ENCODE results near the gene KRT31.
"Not testable (repeated sequence)": the region's sequence is repeated elsewhere in the genome, so short reads cannot be mapped to it uniquely, and the experiment has no call there.

The KRT31 gene

GRCh38 chr17:41396996-41397660, at the start of gene KRT31:
TSS of gene KRT31 (minus strand) at chr17:41397608. CDS start at chr17:41397539, 69 bp downstream.
- DNase-seq (ENCODE audit: low read depth) = no peak

DNA sequence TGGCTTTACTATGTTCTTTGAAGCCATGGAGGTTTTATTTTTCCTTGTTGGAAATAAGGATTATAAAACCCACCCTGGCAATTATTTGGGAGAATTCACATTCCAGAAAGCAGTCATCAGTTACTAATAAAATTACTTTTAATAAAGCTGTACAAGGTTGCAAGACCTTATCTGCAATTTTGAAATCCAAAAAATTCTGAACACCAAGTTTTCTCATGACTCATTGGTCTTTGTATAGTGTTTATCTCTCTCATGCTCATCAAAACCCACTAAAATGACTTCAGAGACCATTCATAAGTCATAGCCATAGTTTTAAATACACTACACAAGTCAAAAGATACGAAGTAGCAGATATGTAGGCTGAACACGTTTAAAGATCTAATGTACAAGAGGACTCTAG, 49.4 kb upstream of the KRT31 start:
- DNase-seq (ENCODE audit: low read depth) = no peak

- no peak for DNase-seq (ENCODE audit: low read depth)
These were observed 47.2 kb upstream of the KRT31 start for GRCh38 chr17:41444640-41445039.

DNA sequence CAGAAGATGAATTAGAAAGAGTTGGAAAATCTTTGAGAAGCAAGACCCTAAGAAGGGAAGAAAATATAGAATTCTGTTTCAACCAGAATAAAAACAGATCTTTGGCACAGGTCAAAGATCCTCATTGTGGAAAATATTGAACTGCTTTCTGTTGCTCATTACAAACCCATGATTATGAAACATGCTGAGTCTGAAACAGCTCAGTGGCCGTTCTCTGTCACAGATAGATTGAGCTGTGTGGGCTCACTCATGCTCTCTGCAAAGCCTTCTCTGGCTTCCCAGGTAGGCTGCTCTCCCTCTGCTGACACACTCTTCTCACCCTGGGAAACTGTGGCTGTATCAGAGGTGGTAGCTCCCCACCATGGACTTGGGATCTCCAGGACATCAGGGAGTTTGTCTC, 46.8 kb upstream of the KRT31 start:
- no peak for DNase-seq (ENCODE audit: low read depth)

- no peak for DNase-seq (ENCODE audit: low read depth)
These were observed 45.3 kb upstream of the KRT31 start for GRCh38 chr17:41442739-41443138.

GRCh38 chr17:41440531-41441033, 43.2 kb upstream of the KRT31 start, which contains the start of gene KRT38:
TSS of gene KRT38 (minus strand) at chr17:41440983. CDS start at chr17:41440921, 62 bp downstream.
- no peak for DNase-seq (ENCODE audit: low read depth)

DNA sequence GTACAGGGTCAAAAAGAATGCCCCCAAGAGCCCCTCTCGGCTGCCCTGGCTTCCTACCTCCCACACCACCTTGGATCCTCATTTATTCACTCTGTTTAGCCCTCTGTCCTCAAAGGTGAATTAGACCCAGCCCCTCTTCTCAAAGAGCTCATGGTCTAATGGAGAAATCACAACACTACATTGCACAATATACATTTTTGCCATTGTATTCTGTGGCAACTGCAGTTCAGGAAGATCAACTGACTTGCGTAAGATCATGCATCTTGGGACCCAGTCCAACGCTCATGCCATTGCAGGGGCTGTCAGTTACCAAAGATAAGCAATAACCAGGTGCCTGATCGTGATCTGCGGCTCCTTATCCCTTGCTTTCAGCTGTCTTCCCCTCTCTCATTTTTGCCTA, 42.0 kb upstream of the KRT31 start:
- no peak for DNase-seq (ENCODE audit: low read depth)

DNA sequence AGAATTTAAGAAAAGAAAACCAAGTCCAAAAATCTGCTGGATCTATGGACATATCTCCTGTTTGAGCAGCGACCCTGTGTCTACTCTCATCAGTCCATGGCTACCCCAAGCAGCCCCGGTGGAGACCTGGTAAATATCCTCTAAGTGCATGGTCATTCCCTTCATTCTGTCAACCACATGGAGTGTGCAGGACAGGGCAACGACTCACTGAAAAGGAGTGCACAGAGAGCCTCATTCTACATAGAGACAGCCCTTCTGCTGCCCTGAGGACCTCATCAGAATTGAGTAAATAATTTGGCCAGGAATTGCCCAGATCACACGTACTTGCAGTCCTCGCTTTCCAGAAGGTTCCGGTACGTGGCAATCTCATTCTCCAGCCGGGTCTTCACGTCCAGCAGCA, 40.4 kb upstream of the KRT31 start:
- no peak for DNase-seq (ENCODE audit: low read depth)

DNA sequence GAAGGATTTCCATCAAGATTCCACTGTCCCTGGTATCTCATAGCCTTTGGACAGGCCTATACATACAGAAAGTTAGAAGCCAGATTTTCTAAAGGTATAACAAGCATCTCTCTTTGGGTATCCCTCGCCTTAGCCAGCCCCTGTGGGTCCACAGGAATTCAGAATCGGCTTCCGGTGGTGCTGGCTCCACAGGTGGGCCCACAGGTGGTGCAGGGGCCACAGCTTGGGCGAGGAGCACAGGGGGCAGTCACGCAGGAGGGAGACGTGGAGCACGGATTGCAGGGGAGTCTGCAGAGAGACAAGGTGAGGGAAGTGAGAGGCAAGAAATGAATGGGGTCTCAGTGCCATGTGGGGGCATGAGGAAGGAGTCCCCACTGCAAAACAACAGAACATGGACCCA, 39.8 kb upstream of the KRT31 start:
- DNase-seq (ENCODE audit: low read depth) = no peak

GRCh38 chr17:41434415-41434814, 37.0 kb upstream of the KRT31 start:
- no peak for DNase-seq (ENCODE audit: low read depth)

DNA sequence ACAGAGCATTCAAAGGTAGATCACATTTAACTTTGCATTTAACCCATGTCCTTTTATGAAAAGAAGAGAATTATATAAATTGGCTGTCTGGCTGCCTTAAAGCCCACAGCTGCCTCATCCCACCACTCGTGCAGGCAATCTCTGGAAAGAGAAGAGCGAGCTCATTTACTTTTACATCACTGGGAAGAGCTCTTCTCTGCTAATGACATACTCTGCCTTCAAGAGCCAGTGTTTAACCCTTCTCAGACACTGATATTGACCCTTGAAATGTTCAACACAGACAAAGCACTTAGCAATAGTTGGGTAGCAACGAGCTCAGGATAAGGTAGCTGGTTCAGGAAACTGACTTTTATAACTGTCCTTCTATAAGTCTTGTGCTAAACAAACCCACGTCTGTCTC, 36.6 kb upstream of the KRT31 start:
- no peak for DNase-seq (ENCODE audit: low read depth)

DNA sequence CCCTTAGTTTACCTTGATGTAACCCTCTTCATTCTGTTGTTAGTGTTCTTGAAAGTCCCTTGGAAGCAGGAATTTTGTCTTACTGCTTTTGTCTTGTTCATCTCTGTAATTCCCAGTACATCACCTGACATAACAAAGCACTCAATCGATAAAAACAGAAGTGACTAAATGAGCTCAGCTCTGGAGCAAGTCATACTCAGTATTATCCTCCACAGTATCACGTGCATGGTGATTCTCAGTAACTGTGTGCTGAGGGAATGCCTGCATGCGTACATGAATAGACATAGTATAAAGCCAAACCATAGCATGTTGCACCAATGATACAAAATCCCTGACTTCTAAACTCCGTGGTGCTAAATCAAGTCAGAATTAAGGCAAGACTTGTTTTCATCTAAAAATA, 36.2 kb upstream of the KRT31 start:
- no peak for DNase-seq (ENCODE audit: low read depth)

GRCh38 chr17:41430376-41430775, 33.0 kb upstream of the KRT31 start:
- DNase-seq (ENCODE audit: low read depth) = not testable (repeated sequence)

- no peak for DNase-seq (ENCODE audit: low read depth)
These were observed 32.3 kb upstream of the KRT31 start for GRCh38 chr17:41429667-41430066.

- no peak for DNase-seq (ENCODE audit: low read depth)
These were observed 31.3 kb upstream of the KRT31 start for GRCh38 chr17:41428591-41429291.

DNA sequence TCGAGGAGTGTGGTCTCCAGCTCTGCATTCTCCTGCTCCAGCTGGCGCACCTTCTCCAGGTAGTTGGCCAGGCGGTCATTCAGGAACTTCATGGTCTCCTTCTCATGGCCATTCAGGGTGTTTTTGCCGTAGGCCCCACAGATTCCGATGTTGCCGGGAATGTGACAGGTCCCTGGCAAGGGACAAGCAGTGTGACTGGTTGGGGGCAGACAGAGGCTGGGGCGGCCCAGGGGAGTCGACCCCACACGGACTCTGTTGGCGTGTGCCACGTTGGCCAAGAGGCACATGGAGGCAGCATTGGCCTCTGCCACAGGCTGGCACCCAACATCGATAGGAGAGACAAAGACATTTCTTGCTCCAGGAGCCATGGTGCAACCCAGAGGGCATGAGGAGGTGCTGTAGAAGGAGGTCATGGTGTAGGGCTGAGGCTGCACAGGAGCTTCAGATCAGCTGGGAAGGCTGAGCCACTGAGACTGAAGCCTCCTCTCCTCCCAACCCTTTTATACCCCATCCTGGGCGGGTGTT, 26.8 kb upstream of the KRT31 start, which contains the start of gene KRT37:
KRT37 (minus strand) TSS at position 475 of the 525 bp plus-strand sequence; CDS start at position 413, 62 bp downstream.
- DNase-seq (ENCODE audit: low read depth) = no peak

DNA sequence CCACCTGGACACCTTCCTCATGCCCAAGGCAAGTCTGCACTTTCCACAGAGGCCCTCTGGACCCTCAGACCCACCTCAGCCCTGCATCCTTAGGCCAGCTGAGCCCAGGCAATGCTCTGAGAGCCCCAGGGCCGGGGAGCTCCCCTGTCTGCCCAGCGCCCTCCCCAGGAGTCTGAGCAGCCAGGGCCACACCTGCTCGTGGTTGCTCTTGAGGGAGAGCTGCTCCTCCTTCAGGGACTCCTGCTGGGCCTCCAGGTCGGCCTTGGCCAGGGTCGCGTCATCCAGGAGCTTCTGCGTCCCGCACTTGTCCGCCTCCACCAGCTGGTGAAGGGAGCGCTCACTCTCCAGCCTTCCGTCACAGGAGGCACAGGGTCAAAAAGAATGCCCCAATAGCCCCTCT, 25.2 kb upstream of the KRT31 start:
- DNase-seq (ENCODE audit: low read depth) = not testable (repeated sequence)

- DNase-seq (ENCODE audit: low read depth) = no peak
These were observed 24.2 kb upstream of the KRT31 start for GRCh38 chr17:41421617-41422016.

- DNase-seq (ENCODE audit: low read depth) = no peak
These were observed 23.7 kb upstream of the KRT31 start for GRCh38 chr17:41421116-41421515.

GRCh38 chr17:41420134-41420533, 22.7 kb upstream of the KRT31 start:
- no peak for DNase-seq (ENCODE audit: low read depth)

- no peak for DNase-seq (ENCODE audit: low read depth)
These were observed 22.3 kb upstream of the KRT31 start for GRCh38 chr17:41419716-41420115.

DNA sequence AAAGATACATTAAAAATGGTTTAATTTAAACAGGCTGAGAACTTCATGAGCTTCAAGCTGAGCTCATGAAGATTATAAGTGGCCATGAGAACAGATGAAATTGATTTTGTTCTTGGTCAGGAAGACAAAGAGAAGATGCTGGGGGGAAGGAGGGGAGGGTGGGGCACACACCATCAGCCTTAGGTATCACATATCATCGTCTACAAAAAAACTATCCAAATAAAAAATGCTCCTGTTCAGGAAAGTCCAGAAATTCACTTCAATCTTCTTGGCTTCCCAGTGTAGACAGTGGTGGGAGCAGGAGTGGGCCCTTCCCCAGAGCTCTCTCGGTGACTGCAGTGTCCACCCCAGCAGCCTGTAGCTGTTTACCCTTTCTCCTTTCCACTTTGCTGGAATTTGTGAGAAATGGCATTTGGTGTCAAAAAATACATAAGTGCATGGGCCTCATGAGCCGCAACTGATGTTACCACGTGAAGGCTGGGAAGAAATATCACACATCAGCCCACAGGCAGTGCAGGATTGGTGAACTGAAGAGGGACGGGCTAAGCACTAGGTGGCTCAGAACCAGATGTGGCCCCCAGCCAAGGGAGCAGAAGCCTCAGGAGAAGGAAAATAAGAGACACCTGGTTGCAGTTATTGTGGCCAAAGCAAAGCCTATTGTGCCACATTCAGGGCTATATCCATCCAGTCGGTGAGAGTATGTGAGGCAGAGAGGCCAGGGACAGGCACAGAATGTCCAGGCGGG, 20.9 kb upstream of the KRT31 start:
- DNase-seq (ENCODE audit: low read depth) = no peak
